Measurements from ENCODE around the gene MAN2A1. TPM values are rescaled to one million over a fixed set of nuclear protein-coding genes. Genes with fewer than 3 reads are reported as not detected.

The MAN2A1 gene
- total RNA-seq, 4 donors from 2014 or later, result 37.0 to 45.9 (median 39.8) TPM

DNA sequence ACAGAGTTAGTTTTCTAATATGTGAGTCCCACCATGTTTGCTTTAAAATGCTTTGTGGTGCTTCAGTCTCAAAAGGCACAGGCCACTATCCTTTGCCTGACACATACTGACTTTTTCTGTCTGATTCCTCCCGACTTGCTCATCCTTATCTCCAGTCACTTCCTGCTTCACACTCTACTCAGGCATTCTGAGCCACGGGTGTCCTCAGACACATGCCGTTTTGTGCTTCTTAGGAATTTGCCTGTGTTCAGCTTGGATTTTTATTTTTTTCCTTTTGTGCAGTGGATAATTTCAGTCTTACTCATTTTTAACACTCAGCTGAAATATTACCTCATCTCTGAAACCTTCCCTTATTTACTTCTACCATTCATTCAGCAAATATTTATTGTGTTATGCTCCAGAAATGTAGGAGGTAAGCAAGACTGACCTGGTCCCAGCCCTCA lies 54.1 kb downstream of the MAN2A1 start:
- TF ChIP-seq, protein P1, sequence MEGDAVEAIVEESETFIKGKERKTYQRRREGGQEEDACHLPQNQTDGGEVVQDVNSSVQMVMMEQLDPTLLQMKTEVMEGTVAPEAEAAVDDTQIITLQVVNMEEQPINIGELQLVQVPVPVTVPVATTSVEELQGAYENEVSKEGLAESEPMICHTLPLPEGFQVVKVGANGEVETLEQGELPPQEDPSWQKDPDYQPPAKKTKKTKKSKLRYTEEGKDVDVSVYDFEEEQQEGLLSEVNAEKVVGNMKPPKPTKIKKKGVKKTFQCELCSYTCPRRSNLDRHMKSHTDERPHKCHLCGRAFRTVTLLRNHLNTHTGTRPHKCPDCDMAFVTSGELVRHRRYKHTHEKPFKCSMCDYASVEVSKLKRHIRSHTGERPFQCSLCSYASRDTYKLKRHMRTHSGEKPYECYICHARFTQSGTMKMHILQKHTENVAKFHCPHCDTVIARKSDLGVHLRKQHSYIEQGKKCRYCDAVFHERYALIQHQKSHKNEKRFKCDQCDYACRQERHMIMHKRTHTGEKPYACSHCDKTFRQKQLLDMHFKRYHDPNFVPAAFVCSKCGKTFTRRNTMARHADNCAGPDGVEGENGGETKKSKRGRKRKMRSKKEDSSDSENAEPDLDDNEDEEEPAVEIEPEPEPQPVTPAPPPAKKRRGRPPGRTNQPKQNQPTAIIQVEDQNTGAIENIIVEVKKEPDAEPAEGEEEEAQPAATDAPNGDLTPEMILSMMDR (IDR thresholded peaks at IDR 0.05), result no peak
- no peak for TF ChIP-seq POLR2A (IDR thresholded peaks at IDR 0.05)
- TF ChIP-seq POLR2AphosphoS5 (IDR thresholded peaks at IDR 0.05), result no peak
- TF ChIP-seq EP300 (IDR thresholded peaks at IDR 0.05), result no peak
- Histone ChIP-seq H3K9me3 (no peaks in the 10 kb centered on the region), H3K27ac (no peak overlapping the region), H3K27me3 (no peaks in the 10 kb centered on the region), H3K4me3 (no peak overlapping the region), H3K36me3 (no peaks in the 10 kb centered on the region), H3K4me1 (peaks cover 14% of the 10 kb centered on the region)
- WGBS, result 72% methylated on average over 3 of the region's 3 CpGs
- no peak for DNase-seq (ENCODE audit: low spot score in 2 of 2)

DNA sequence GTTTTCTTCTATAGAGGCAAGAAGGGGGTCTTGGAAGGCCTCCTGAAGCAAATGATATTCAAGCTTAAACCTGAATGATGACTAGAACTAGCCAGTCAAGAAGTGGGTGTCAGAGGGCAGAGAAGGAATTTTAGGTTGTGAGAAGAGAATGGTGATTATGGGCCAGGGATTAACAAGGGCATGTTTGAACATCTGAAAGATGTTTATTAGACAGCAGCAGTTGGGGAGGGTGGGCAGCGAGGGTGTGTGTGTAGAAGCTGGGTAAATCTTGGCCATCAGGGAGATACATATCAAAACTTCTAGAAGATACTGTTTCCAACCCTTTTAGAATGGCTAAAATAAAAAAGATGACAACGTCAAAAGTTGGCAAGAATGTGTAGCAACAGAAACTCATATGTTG lies 54.5 kb downstream of the MAN2A1 start:
- Histone ChIP-seq H3K36me3 (no peaks in the 10 kb centered on the region), H3K27me3 (no peaks in the 10 kb centered on the region), H3K4me1 (peaks cover 14% of the 10 kb centered on the region), H3K27ac (no peak overlapping the region), H3K4me3 (no peak overlapping the region), H3K9me3 (no peaks in the 10 kb centered on the region)
- no peak for TF ChIP-seq POLR2A (IDR thresholded peaks at IDR 0.05)
- no peak for TF ChIP-seq POLR2AphosphoS5 (IDR thresholded peaks at IDR 0.05)
- 91% methylated on average over 2 of the region's 2 CpGs for WGBS
- no peak for DNase-seq (ENCODE audit: low spot score in 2 of 2)

DNA sequence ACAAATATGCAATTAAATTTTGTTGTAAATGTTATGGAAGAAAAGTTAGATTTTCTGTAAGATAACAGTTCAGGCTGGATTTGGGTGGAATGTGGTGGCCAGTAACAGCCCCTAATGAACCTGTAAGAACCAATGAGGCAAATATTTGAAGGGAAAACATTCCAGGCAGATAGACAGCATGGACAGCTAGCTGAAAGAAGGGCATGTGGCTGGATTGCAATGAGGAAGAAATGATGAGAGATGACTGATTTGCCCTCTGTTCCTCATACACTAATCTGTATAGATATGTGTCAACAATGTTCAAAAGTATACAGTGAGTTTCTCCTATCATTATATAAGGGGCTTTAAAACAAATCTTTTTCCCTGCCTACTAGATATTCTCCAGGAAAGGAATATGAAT lies 58.8 kb downstream of the MAN2A1 start:
- no peaks in the 10 kb centered on the region for H3K36me3 ChIP-seq
- no peak for DNase-seq (ENCODE audit: low spot score in 2 of 2)
- TF ChIP-seq EP300 (IDR thresholded peaks at IDR 0.05) (no peak), POLR2AphosphoS5 (IDR thresholded peaks at IDR 0.05) (no peak), POLR2A (IDR thresholded peaks at IDR 0.05) (no peak)
- TF ChIP-seq, protein P1 (IDR thresholded peaks at IDR 0.05), result no peak
- no peaks in the 10 kb centered on the region for H3K9me3 ChIP-seq
- no peaks in the 10 kb centered on the region for H3K4me1 ChIP-seq
- H3K27ac ChIP-seq, result no peak overlapping the region
- H3K27me3 ChIP-seq, result no peaks in the 10 kb centered on the region
- H3K4me3 ChIP-seq, result no peak overlapping the region

DNA sequence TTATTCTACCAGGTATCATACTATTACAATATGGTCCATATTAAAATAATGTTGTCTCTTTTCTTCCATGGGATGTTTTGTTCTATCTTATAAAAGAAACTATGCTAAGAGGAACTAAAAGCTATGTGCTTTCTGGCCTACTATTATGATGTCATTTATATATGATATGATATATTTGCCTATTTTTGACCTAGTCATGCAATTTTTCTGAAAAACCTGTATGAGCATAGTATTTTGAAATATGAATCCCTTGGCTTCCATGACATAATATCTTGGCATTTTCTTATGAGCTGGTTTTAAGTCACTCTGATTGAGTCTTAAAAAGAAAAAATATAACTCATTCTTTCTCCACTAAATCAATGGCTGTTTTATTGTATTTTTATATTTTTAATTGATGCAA lies 60.7 kb downstream of the MAN2A1 start:
- TF ChIP-seq, protein P1 (IDR thresholded peaks at IDR 0.05), result no peak
- no peak for TF ChIP-seq POLR2AphosphoS5 (IDR thresholded peaks at IDR 0.05)
- TF ChIP-seq EP300 (IDR thresholded peaks at IDR 0.05), result no peak
- TF ChIP-seq POLR2A (IDR thresholded peaks at IDR 0.05), result no peak
- H3K4me1 ChIP-seq, result no peaks in the 10 kb centered on the region
- no peak overlapping the region for H3K4me3 ChIP-seq
- no peak for DNase-seq (ENCODE audit: low spot score in 2 of 2)
- no peaks in the 10 kb centered on the region for H3K27me3 ChIP-seq
- H3K36me3 ChIP-seq, result no peaks in the 10 kb centered on the region
- H3K9me3 ChIP-seq, result no peaks in the 10 kb centered on the region
- H3K27ac ChIP-seq, result no peak overlapping the region

DNA sequence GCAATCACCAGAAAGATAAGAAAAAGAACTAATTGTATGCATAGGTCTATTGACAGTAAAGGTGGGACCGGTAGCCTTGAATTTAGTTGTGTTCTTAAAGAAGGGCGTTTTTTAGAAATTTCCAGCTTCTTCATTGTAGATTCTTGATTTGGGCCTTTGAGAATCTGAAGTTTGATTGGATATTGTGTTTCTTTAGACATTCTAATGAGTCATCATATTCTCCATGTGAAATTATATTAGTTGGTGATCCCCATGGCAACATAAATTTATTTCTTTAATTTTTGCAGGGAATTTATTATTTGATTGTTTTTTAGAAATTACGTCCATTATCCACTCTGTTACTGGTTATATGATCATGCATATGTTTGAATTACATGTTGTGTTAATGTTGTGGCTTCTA lies 63.6 kb downstream of the MAN2A1 start:
- H3K9me3 ChIP-seq, result no peaks in the 10 kb centered on the region
- 96% methylated on average over 3 of the region's 3 CpGs for WGBS
- peaks cover 10% of the 10 kb centered on the region for H3K36me3 ChIP-seq
- no peaks in the 10 kb centered on the region for H3K4me1 ChIP-seq
- no peak overlapping the region for H3K4me3 ChIP-seq
- TF ChIP-seq POLR2AphosphoS5 (IDR thresholded peaks at IDR 0.05) (no peak), POLR2A (IDR thresholded peaks at IDR 0.05) (no peak), EP300 (IDR thresholded peaks at IDR 0.05) (no peak)
- TF ChIP-seq, protein P1 (IDR thresholded peaks at IDR 0.05), result no peak
- no peak overlapping the region for H3K27ac ChIP-seq
- no peak for DNase-seq (ENCODE audit: low spot score in 2 of 2)
- no peaks in the 10 kb centered on the region for H3K27me3 ChIP-seq

DNA sequence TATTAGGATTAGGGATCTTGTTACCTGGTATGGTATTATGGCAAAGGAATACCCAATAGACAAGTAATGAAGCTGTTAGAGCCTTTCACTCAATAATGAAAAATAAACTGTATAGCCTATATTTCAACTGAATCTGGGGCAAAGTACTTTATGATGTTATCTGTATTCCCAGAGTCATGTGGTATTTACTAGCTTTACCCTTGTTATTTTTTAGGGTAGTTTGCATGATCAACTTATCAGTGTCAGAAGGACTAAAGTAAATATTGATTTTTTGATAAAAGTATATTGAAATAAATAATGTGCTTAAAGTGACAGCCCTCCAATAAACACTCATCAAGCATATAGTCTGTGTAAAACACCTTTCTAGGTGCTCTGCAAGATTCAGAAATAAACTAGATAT lies 64.6 kb downstream of the MAN2A1 start:
- Histone ChIP-seq H3K36me3 (peaks cover 10% of the 10 kb centered on the region), H3K27me3 (no peaks in the 10 kb centered on the region), H3K4me3 (no peak overlapping the region), H3K4me1 (no peaks in the 10 kb centered on the region), H3K9me3 (no peaks in the 10 kb centered on the region), H3K27ac (no peak overlapping the region)
- no peak for DNase-seq (ENCODE audit: low spot score in 2 of 2)
- TF ChIP-seq EP300 (IDR thresholded peaks at IDR 0.05) (no peak), POLR2A (IDR thresholded peaks at IDR 0.05) (no peak), POLR2AphosphoS5 (IDR thresholded peaks at IDR 0.05) (no peak)
- TF ChIP-seq, protein P1 (IDR thresholded peaks at IDR 0.05), result no peak
